Activated CD4-positive, CD25-positive, alpha-beta regulatory T cell treated with anti-CD3 and anti-CD28 coated beads, Interleukin-2, amount 50 U/mL, for 16 hours (primary cell): Measurements from ENCODE around the gene PTGDR2.

Experiments
- DNase-seq: peaks from one replicate; pipeline ENCODE4 v3.0.0-alpha.2; 2020; ENCODE audit warnings: low read depth, low spot score

Gene PTGDR2

DNA sequence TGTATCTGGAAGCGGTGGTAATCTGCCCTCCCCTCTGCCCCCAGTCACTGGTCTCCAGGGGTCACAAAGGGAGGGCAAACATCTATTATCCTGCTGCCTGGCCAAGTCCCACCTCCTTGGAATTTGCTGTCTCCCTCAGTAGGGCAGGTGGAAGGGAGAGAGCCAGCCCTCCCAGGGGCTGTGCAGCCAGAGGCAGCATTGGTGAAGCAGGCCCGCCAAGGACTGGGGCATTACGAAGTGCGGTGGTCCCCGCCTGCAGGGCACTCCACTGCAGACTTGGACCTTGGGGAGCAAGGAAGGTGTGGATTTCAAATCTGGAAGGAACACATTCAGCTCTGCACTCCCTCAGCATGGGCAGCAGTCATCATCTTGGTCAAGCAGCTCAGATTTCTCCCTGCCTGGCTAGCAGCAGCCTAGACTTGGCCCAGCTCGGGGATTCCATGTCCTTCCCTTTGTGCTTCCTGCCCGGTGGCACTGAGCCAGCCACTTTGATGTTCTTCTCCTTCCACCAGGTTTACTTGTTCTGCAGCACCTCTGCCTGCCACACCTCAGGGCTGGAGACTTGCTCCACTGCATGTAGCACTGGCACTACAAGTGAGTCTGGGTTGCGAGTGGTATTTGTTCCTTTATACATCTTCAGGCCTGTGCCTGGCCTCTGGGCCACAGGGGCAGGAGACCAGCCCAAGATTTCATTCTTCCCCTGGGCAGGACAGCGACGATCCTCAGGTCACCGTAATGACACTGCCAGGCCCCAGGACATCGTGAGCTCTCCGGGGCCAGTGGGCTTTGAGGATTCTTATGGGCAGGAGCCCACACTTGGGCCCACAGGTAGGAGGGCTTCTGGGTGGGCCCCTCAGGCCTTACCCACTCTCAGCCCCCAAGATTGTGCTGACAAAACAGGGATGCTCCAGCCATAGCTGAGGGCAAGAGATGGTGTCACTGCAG is 18.9 kb upstream of the PTGDR2 start:
- DNase-seq = no peak

- DNase-seq = no peak
These were observed 17.8 kb upstream of the PTGDR2 start for GRCh38 chr11:60873533-60873932.

DNA sequence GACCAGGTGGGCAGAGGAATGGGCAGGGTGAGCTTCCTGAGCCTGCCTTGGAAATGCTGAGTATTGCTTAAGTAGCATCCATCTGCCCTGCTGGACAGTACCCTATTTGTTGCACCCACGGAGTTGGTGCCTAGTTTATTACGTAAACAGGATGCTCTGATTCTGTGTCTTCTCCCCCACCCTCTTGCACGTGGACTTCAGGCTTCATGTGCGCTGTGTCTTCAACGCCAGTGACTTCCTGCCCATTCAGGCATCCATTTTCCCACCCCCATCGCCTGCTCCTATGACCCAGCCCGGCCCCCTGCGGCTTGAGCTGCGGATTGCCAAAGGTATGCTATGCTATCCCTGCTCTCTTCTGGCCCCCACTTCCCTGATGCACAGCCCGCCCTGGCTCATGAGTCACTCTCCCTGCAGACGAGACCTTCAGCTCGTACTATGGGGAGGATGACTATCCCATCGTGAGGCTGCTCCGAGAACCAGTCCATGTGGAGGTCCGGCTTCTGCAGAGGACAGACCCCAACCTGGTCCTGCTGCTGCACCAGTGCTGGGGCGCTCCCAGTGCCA is 17.3 kb upstream of the PTGDR2 start:
- DNase-seq = no peak

DNA sequence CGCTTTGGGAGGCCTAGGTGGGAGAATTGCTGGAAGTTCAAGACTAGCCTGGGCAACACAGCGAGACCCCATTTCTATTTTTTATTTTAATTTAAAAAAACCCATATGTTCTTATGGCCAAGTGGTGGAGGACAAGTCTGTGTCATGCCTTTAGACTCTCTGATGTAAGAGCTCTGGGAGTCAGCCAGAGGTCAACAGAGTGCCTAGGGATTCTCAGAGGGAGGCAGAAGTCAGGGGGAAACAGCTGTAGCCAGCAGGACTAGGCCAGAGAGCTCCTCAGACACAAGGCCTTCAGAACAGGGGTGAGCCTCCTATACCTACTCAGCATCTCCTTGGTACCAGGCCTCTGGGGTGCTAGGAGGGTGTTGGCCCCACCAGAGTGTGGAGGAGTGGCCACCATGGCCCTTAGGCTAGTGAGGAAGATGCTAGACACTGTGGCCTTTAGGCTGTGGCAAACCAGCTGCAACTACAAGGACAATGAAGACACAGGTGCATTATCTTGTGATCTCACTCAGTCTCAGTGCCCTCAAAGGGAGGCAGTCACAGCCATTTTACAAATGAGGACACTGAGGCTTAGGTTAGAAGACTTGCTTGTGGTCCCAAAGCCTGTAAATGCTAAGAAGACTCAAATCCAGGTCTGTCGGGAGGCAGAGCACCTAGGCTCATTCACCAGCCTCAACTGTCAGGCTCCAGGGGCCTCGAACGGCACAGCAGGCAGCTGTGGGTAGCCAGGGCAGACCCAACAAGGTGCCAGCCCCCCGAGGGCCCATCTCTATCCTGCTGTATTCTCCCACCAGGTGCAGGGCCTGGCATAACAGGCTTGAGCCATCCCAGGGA is 16.6 kb upstream of the PTGDR2 start:
- no peak for DNase-seq

DNA sequence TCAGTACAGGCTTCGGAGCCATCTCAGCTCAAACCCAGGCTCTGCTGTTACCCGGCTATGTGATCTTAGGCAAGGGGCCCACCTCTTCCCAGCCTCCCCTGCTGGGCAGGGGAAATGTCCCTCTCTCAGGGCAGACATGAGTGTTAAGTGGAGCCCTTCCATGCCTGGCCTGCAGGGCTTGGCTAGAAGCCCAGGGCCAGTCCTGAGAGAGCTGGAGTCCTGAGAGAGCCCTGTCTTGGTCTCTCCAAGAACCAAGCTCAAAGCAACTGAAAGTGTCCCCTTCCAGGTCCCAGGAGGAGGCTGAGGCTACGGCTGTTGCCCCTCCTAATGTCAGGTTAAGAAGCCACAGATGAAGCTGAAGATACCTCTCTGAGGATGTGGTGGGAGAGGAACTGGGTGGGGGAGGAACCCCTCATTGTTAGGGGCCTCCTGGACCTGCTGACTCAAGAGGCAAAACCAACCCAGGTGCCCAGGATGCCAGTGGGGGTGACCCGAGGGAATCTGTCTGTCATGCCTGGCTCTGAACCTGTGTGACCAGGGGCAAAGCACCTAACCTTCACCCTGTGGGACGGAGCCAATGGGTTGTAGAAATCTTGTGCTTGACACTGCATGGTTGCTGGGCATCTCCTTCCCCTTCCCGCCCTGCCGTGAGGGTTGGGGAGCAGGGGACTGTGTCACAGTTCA is 15.8 kb upstream of the PTGDR2 start:
- no peak for DNase-seq

DNA sequence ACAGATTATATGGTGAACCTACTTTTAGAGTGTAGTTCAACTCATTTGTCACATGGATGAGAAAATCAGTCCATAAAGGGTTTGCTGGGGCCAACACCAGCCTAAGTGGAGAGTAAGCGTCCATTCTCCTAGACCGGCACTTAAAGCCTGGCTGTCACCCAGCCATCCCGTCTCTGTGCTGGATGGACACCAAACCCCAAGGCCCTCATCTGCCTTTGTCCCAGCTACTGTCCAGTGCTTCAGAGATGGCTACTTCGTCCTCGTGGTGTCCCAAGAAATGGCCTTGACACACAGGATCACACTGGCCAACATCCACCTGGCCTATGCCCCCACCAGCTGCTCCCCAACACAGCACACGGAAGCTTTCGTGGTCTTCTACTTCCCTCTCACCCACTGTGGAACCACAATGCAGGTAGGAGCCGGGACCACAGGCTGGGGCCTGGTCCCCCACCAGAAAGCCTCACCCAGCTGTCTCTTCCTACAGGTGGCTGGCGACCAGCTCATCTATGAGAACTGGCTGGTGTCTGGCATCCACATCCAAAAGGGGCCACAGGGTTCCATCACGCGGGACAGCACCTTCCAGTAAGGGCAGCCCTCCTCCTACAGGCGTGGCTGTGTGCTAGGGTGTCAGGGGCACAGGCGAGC is 15.1 kb upstream of the PTGDR2 start:
- no peak for DNase-seq

- DNase-seq = no peak
These were observed 14.5 kb upstream of the PTGDR2 start for GRCh38 chr11:60870276-60870675.

GRCh38 chr11:60869451-60869825 is 13.7 kb upstream of the PTGDR2 start:
- DNase-seq = no peak

DNA sequence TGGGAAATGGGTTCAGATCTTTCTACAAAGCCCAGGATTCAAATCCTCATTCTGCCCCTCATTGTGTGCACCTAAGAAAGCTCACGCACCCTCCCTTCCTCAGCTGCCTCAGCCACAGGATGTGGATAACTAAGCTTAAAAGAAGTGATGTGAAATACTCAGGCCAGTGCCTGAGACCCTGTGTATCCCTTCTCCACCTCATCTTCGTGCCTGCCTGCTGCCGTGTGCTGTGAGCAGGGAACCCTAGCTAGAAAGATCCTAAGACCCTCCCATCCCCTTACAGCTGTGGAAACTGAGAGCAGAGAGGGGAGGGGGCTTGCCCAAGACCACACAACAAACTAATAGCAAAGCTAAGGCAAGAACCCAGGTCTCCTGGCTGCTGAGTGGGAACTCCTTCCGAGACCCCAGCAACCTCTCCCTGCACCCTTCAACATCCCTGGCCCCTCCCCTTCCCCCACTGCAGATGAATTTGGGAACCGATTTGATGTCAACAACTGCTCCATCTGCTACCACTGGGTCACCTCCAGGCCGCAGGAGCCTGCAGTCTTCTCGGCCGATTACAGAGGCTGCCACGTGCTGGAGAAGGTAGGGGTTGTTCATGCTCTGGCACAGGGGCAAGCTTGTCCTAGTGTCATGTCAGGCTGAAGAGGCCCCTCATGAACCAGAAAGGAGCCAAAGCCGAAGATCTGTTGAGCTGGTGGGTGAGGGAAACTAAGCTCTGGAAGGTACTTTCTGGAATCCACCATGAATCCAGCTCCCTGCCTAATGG is 13.1 kb upstream of the PTGDR2 start:
- no peak for DNase-seq

- no peak for DNase-seq
These were observed 12.3 kb upstream of the PTGDR2 start for GRCh38 chr11:60867871-60868681.

DNA sequence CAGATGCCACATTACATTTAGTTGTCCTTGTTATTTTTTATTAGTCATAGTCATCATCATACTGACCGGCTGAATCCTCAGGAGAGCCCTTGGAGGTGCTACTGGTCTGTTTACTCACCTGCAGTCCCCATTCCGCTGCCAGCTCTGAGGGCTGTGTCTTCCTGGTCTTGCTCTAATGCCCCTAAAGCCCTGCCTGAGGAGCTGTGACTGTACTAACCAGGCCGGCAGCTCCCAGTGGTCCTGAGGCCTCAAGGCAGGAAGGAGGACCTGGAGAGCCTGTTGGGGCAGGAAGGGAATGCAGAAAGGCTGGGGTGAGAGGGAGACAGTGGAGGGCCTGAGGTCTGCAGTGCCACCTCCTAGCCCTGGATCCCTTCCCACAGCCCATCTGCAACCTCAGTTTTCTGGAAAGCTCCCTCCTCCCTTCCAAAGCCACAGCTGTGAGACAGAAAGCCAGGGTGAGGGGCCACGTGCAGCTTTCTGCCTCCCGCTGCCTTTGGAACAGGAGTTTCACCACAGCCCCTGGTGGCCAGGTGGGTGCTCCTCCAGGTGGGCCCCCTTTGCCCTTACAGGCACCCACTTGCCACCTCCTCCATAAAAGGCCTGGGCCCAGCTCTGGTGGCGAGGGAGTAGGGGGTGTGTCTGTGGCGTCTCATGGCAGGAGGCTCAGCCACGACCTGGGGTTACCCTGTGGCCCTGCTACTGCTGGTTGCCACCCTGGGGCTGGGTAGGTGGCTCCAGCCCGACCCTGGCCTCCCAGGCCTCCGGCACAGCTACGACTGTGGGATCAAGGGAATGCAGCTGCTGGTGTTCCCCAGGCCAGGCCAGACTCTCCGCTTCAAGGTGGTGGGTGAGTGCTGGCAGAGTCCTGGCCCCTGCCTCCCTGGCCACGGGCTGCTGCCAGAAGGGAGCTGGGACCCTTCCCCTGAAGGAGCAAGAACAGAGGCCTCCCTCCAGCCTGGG is 11.4 kb upstream of the PTGDR2 start, which contains the start of gene ZP1:
Gene ZP1 (plus strand): TSS at position 632 of the 960 bp plus-strand sequence. CDS start 20 bp downstream, at position 652.
- DNase-seq = no peak

- no peak for DNase-seq
These were observed 9.2 kb upstream of the PTGDR2 start for GRCh38 chr11:60864856-60865513.

DNA sequence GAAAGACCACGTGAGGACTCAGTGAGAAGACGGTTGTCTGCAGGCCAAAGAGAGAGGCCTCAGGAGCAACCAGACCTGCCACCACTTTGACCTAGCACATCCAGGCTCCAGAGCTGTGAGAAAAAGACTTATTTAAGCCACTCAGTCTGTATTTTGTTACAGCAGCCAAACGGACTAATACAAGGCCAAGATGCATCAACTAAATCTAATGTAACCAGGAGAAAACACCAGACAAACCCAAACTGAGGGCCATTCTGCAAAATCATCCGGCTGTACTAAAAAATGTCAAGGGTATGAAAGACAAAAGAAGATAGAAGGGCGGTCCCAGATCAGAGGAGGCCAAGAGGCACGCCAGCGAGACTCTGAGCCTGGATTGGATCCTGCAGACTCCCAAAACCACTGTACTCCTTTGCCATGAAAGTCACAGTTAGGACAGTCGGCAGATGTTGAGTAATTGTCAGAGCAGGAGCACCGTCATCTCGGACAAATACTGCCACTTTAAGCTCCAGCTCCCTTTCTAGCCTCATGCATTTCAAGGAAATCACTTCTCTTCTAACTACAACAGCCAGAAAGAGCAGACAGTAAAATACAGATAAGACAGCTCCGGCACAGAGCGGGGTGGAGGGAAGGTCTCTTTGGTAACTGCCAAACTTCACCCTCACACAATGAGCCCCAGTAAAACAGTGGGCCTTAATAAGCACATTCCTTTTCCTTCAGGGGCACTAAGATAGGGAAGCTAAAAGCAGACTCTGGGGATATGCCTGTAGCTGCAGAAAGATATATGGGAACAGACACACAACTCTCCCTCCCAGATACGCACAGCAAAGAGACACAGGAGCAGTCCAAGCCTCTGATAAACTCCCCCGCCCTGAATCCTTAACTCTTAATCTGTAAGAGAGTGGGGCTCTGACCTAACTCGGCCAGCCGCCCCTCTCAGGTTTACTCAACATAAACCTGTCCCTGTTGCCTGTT is 8.1 kb upstream of the PTGDR2 start:
- DNase-seq = no peak

DNA sequence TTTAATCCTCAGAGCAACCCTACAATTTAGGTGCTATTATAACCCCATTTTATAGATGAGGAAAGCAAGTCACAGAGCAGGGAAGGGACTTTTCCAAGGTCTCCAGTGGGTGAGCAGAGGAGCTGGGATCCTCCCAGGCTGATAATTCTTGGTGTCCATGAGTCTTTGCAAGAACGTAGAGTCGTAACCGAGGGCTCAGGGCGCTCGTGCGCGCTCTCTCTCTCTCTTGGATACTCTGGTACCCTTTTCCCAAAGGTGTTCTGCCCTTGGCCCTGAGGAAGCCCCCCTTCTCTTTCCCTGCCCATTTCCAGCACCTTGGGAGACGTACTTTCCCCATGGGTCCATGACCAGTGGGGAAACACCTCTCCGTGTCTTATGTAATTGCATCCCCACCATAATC is 6.4 kb upstream of the PTGDR2 start:
- DNase-seq = no peak

- no peak for DNase-seq
These were observed 5.2 kb upstream of the PTGDR2 start for GRCh38 chr11:60860943-60861342.

DNA sequence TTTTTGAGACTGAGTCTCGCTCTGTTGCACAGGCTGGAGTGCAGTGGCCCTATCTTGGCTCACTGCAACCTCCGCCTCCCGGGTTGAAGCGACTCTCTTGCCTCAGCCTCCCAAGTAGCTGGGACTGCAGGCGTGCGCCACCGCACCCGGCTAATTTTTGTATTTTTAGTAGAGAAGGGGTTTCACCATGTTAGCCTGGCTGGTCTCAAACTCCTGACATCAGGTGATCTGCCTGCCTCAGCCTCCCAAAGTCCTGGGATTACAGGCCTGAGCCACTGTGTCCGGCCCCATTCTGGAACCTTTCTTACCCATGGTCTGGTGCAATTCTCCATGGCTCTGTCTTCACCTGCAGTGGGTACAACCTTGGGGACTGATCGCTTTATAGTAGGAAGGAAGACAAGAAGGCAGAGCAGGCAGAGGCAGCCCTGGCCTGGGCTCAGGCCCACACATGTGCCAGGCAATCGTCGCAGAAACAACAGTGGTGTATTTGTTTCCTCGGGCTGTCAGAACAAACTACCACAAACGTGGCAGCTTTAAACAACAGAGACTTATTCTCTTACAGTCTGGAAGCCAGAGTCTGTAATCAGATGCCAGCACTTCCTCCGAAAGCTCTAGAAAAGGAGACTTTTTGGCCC is 4.0 kb upstream of the PTGDR2 start:
- DNase-seq = no peak
